ENCODE measurements around the gene ACMSD. TPM values are rescaled to one million over a fixed set of nuclear protein-coding genes. Genes with fewer than 3 reads are reported as not detected.
"Not testable (repeated sequence)": the region's sequence is repeated elsewhere in the genome, so short reads cannot be mapped to it uniquely, and the experiment has no call there.

The ACMSD gene
- total RNA-seq, 1 donor from 2014 or later, result not detected

- no peak overlapping the region for H3K27ac ChIP-seq (replicated peaks)
- no peaks in the 10 kb centered on the region for H3K9me3 ChIP-seq (replicated peaks)
- no peaks in the 10 kb centered on the region for H3K27me3 ChIP-seq (ENCODE audit: low read depth)
- intact Hi-C loops (cut with micrococcal nuclease), result no loop called here
- DNase-seq, result no peak
- no peak overlapping the region for H3K4me3 ChIP-seq
- H3K4me1 ChIP-seq, result no peaks in the 10 kb centered on the region
- TF ChIP-seq, protein P1, sequence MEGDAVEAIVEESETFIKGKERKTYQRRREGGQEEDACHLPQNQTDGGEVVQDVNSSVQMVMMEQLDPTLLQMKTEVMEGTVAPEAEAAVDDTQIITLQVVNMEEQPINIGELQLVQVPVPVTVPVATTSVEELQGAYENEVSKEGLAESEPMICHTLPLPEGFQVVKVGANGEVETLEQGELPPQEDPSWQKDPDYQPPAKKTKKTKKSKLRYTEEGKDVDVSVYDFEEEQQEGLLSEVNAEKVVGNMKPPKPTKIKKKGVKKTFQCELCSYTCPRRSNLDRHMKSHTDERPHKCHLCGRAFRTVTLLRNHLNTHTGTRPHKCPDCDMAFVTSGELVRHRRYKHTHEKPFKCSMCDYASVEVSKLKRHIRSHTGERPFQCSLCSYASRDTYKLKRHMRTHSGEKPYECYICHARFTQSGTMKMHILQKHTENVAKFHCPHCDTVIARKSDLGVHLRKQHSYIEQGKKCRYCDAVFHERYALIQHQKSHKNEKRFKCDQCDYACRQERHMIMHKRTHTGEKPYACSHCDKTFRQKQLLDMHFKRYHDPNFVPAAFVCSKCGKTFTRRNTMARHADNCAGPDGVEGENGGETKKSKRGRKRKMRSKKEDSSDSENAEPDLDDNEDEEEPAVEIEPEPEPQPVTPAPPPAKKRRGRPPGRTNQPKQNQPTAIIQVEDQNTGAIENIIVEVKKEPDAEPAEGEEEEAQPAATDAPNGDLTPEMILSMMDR (IDR thresholded peaks at IDR 0.05; ENCODE audit: borderline replicate concordance), result no peak
- no peaks in the 10 kb centered on the region for H3K36me3 ChIP-seq
These were observed 46.0 kb downstream of the ACMSD start for GRCh38 chr2:134884435-134884834.

- Histone ChIP-seq H3K4me1 (no peaks in the 10 kb centered on the region), H3K36me3 (no peaks in the 10 kb centered on the region), H3K27me3 (ENCODE audit: low read depth) (no peaks in the 10 kb centered on the region), H3K27ac (replicated peaks) (no peak overlapping the region), H3K4me3 (no peak overlapping the region), H3K9me3 (replicated peaks) (no peaks in the 10 kb centered on the region)
- DNase-seq, result no peak
- intact Hi-C loops (cut with micrococcal nuclease), result loop anchor here (10.0 kb wide), 1 partner anchor 428 kb away; no protein-coding TSS in a partner anchor
- TF ChIP-seq, protein P1 (IDR thresholded peaks at IDR 0.05; ENCODE audit: borderline replicate concordance), result no peak
These were observed 54.0 kb downstream of the ACMSD start for GRCh38 chr2:134892282-134893035.

GRCh38 chr2:134897932-134898331 is 59.5 kb downstream of the ACMSD start:
- no peak overlapping the region for H3K27ac ChIP-seq (replicated peaks)
- H3K36me3 ChIP-seq, result no peaks in the 10 kb centered on the region
- no peak for DNase-seq
- intact Hi-C loops (cut with micrococcal nuclease), result loop anchor here (10.0 kb wide), 1 partner anchor 433 kb away; no protein-coding TSS in a partner anchor
- TF ChIP-seq, protein P1 (IDR thresholded peaks at IDR 0.05; ENCODE audit: borderline replicate concordance), result peak; percentile 60
- H3K9me3 ChIP-seq (replicated peaks), result no peaks in the 10 kb centered on the region
- H3K4me1 ChIP-seq, result no peaks in the 10 kb centered on the region
- no peak overlapping the region for H3K4me3 ChIP-seq
- H3K27me3 ChIP-seq (ENCODE audit: low read depth), result no peaks in the 10 kb centered on the region

DNA sequence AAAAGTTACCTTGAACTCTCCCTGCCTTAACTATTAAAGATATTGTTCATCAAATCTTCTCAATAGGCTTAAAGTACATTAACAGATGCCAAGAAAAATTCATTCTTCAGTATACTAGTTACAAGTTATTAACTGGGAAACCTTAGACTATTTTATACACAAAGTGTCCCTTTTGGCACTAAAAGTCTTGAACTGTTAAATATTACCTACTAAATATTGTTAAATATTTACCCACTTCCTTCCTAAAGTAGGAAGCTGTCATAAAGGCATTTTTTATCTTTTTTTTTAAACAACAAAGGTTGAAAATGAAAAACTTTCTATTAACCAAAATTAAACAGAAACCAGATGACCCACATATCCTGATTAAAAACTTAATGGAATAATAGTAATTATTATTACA is 60.8 kb downstream of the ACMSD start:
- intact Hi-C loops (cut with micrococcal nuclease), result loop anchor here (10.0 kb wide), 1 partner anchor 434 kb away; no protein-coding TSS in a partner anchor
- no peaks in the 10 kb centered on the region for H3K27me3 ChIP-seq (ENCODE audit: low read depth)
- no peak overlapping the region for H3K4me3 ChIP-seq
- no peak overlapping the region for H3K27ac ChIP-seq (replicated peaks)
- no peaks in the 10 kb centered on the region for H3K36me3 ChIP-seq
- no peak for DNase-seq
- no peaks in the 10 kb centered on the region for H3K9me3 ChIP-seq (replicated peaks)
- TF ChIP-seq, protein P1 (IDR thresholded peaks at IDR 0.05; ENCODE audit: borderline replicate concordance), result no peak
- no peaks in the 10 kb centered on the region for H3K4me1 ChIP-seq

DNA sequence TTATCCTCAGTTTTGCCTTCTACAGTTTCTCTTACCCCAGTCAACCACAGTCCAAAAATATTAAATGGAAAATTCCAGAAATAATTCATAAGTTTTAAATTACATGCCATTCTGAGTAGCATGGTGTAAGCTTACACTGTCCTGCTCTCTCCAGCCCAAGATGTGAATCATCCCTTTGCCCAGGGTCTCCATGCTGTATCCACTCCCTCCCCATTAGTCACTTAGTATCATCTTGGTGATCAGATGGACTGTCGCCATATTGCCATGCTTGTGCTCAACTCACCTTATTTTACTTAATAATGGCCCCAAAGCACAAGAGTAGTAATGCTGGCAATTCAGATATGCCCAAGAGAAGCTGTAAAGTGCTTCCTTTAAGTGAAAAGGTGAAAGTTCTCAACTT is 61.7 kb downstream of the ACMSD start:
- no peak overlapping the region for H3K4me3 ChIP-seq
- H3K9me3 ChIP-seq (replicated peaks), result no peaks in the 10 kb centered on the region
- H3K4me1 ChIP-seq, result no peaks in the 10 kb centered on the region
- TF ChIP-seq, protein P1 (IDR thresholded peaks at IDR 0.05; ENCODE audit: borderline replicate concordance), result no peak
- no peaks in the 10 kb centered on the region for H3K27me3 ChIP-seq (ENCODE audit: low read depth)
- no peaks in the 10 kb centered on the region for H3K36me3 ChIP-seq
- no peak for DNase-seq
- no peak overlapping the region for H3K27ac ChIP-seq (replicated peaks)
- intact Hi-C loops (cut with micrococcal nuclease), result no loop called here

DNA sequence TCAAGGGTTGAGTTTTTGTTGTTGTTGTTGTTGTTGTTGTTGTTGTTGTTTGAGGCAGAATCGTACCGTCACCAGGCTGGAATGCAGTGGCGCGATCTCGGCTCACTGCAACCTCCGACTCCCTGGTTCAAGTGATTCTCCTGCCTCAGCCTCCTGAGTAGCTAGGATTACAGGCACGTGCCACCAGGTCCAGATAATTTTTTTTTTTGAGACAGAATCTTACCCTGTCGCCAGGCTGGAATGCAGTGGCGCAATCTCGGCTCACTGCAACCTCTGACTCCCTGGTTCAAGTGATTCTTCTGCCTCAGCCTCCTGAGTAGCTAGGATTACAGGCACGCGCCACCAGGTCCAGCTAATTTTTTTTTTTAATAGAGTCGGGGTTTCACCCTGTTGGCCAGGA is 65.3 kb downstream of the ACMSD start:
- H3K4me1 ChIP-seq; H3K27ac ChIP-seq (replicated peaks); DNase-seq; H3K36me3 ChIP-seq; H3K4me3 ChIP-seq; H3K27me3 ChIP-seq (ENCODE audit: low read depth); intact Hi-C loops (cut with micrococcal nuclease): not testable (repeated sequence)
- H3K9me3 ChIP-seq (replicated peaks), result peaks cover 12% of the 10 kb centered on the region
